Ishikawa (cell line): ENCODE data around the gene ZSCAN18.

Experiments used
- CEBPB ChIP-seq: IDR thresholded peaks from 2 replicates; pipeline ENCODE4 v1.6.1; 2012
- CREB1 ChIP-seq: IDR thresholded peaks from 2 replicates; pipeline ENCODE4 v1.6.1; 2012; ENCODE audit warnings: low read depth
- EP300 ChIP-seq: IDR thresholded peaks from 2 replicates; pipeline ENCODE4 v1.6.1; 2012; ENCODE audit warnings: borderline replicate concordance
- FOXM1 ChIP-seq: IDR thresholded peaks from 2 replicates; pipeline ENCODE4 v1.6.1; 2012; ENCODE audit warnings: low read depth, borderline replicate concordance
- MAX ChIP-seq: IDR thresholded peaks from 2 replicates; pipeline ENCODE4 v1.6.1; 2012
- NFIC ChIP-seq: IDR thresholded peaks from 2 replicates; pipeline ENCODE4 v1.6.1; 2012
- RAD21 ChIP-seq: IDR thresholded peaks from 2 replicates; pipeline ENCODE4 v1.6.1; 2012; ENCODE audit warnings: low read depth
- REST ChIP-seq: IDR thresholded peaks from 2 replicates; pipeline ENCODE4 v1.6.1; 2012; ENCODE audit warnings: low read depth, mild to moderate bottlenecking
- TAF1 ChIP-seq: IDR thresholded peaks from 2 replicates; pipeline ENCODE4 v1.6.1; 2012; ENCODE audit warnings: low read depth, mild to moderate bottlenecking
- TCF12 ChIP-seq: IDR thresholded peaks from 2 replicates; pipeline ENCODE4 v1.6.1; 2012; ENCODE audit warnings: low read depth
- TEAD4 ChIP-seq: IDR thresholded peaks from 2 replicates; pipeline ENCODE4 v1.6.1; 2012
- USF1 ChIP-seq: IDR thresholded peaks from 2 replicates; pipeline ENCODE4 v1.6.1; 2012
- YY1 ChIP-seq: IDR thresholded peaks from 2 replicates; pipeline ENCODE4 v1.6.1; 2012; ENCODE audit warnings: low read depth
- ZBTB7A ChIP-seq: IDR thresholded peaks from 2 replicates; pipeline ENCODE4 v1.6.1; 2012; ENCODE audit warnings: low read depth

GRCh38 chr19:58079792-58080191 is 18.2 kb downstream of the ZSCAN18 start:
- no peak for TF ChIP-seq TAF1
- no peak for TF ChIP-seq EP300
- no peak for TF ChIP-seq USF1
- TF ChIP-seq CREB1 = no peak
- no peak for TF ChIP-seq TEAD4
- TF ChIP-seq YY1 = no peak
- TF ChIP-seq MAX = no peak
- TF ChIP-seq ZBTB7A = no peak
- no peak for TF ChIP-seq RAD21
- no peak for TF ChIP-seq CEBPB
- TF ChIP-seq REST = no peak
- no peak for TF ChIP-seq NFIC
- TF ChIP-seq FOXM1 = no peak
- TF ChIP-seq TCF12 = no peak
